Glutamatergic neuron (in vitro differentiated cells): Measurements from ENCODE around the gene SLC29A1. TPM values are rescaled to one million over a fixed set of nuclear protein-coding genes. Genes with fewer than 3 reads are reported as not detected.

ENCODE experiments used
- DNase-seq: peaks from one replicate; pipeline ENCODE4 v3.0.0; 2022
- H3K27ac Mint-ChIP-seq: one replicate; pipeline ENCODE4 v1.8.0; 2020; ENCODE audit warnings: mild to moderate bottlenecking, mixed read lengths, inconsistent platforms; ENCODE audit not compliant: unreplicated experiment
- H3K27me3 Mint-ChIP-seq: one replicate; pipeline ENCODE4 v1.8.0; 2020; ENCODE audit warnings: mild to moderate bottlenecking, moderate library complexity, mixed read lengths, inconsistent platforms; ENCODE audit not compliant: unreplicated experiment
- H3K36me3 Mint-ChIP-seq: one replicate; pipeline ENCODE4 v1.8.0; 2020; ENCODE audit warnings: mild to moderate bottlenecking, mixed read lengths, inconsistent platforms; ENCODE audit not compliant: unreplicated experiment
- H3K4me1 Mint-ChIP-seq: one replicate; pipeline ENCODE4 v1.8.0; 2020; ENCODE audit warnings: mild to moderate bottlenecking, low read depth, mixed read lengths, inconsistent platforms; ENCODE audit not compliant: unreplicated experiment
- H3K4me3 Mint-ChIP-seq: one replicate; pipeline ENCODE4 v1.8.0; 2020; ENCODE audit warnings: mild to moderate bottlenecking, mixed read lengths, inconsistent platforms; ENCODE audit not compliant: unreplicated experiment
- H3K9me3 Mint-ChIP-seq: one replicate; pipeline ENCODE4 v1.8.0; 2020; ENCODE audit warnings: mild to moderate bottlenecking, moderate library complexity, mixed read lengths, inconsistent platforms; ENCODE audit not compliant: unreplicated experiment
- total RNA-seq: library from RNA; stranded (reverse); fragmentation: NEBNext Ultra II Directional; extraction: Animal tissue kit (Norgen Biotek cat#: 25700); gene quantifications from one replicate; pipeline ENCODE4 v1.2.1, GENCODE V29; 2021; ENCODE audit not compliant: unreplicated experiment
- TF ChIP-seq, protein P1 (sequence below): fragments of 200-600 bp; sonication (generic); IDR thresholded peaks from one replicate; pipeline ENCODE4 v1.5.0; 2021; ENCODE audit not compliant: partially characterized antibody, unreplicated experiment

Gene SLC29A1
- total RNA-seq, 1 donor from 2014 or later = 20.0 TPM

DNA sequence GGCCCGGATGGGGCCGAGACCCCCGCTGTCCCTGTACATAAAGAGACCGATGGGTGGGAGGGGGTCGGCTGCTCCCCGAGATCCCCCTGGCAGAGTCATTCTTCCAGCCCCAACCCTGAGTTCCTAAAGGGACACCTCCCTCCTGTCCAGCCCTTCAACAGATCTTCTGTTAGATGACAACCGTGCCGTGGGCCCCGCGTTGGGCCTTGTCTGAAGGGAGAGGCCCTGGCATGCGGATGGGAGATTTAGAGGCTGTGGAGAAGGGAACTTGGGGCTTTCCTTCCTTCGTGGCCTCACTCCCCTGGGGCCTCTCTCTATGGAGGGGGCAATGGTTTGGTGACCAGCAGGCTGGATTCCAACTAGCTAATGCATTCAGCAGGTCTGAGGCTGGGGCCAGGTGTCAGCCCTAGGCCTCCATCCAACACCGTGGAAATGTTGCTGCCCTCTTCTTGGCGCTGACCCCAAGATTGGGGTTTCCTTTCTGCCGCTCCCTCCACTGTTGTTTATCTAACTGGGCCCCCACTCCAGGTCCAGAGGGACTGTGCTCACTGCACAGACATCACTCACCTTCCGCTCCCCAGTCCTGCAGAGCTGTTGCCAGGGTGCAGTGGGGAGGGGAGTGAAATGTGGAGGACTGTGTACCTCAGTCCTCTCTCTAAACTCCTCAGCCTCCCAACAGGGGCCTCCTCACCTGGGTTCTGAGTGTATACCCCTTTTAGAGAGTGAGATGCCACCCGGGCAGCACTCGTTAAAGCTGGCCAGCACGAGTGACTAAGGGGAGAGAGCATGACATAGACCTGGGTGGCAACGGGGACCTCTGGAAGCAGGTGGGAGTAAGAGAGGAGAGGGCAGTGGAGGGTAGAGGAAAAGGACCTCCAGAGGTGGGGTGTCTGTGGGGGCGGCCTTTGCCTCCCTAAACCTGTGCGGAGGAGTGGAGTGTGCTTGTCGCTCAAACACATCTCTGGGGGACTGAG lies 53.6 kb downstream of the SLC29A1 start:
- H3K36me3 Mint-ChIP-seq = no peaks in the 10 kb centered on the region

DNA sequence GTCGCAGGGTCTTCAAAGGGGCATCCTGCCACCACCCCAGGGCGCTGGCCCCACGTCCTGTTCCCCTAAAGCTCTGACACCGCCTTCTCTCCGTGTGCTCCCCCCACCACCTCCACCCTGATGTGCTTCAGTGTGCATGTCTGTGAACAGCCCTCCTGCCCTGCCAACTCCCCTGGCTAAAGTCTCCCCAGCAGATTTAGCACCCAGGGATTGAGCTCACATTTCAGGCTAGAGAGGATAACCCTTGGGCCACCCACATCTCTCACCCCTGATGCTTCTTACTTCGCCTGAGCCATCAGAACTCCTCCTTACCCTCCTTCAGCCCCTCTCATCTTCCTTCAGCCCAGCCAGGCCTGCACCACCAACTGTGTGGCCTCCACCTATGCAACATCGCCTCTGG lies 54.4 kb downstream of the SLC29A1 start:
- Mint-ChIP-seq H3K27me3 (peaks cover 30% of the 10 kb centered on the region), H3K27ac (peak overlapping the region; percentile 82)
- DNase-seq = no peak

More for the DNA sequence above, 53.6 kb downstream of the SLC29A1 start:
- peak overlapping the region; percentile 66 for H3K27ac Mint-ChIP-seq
- H3K4me3 Mint-ChIP-seq = peak overlapping the region; percentile 52
- H3K27me3 Mint-ChIP-seq = peaks cover 32% of the 10 kb centered on the region
- H3K9me3 Mint-ChIP-seq = peaks cover 21% of the 10 kb centered on the region
- peaks cover 37% of the 10 kb centered on the region for H3K4me1 Mint-ChIP-seq
- DNase-seq = no peak
- TF ChIP-seq, protein P1, sequence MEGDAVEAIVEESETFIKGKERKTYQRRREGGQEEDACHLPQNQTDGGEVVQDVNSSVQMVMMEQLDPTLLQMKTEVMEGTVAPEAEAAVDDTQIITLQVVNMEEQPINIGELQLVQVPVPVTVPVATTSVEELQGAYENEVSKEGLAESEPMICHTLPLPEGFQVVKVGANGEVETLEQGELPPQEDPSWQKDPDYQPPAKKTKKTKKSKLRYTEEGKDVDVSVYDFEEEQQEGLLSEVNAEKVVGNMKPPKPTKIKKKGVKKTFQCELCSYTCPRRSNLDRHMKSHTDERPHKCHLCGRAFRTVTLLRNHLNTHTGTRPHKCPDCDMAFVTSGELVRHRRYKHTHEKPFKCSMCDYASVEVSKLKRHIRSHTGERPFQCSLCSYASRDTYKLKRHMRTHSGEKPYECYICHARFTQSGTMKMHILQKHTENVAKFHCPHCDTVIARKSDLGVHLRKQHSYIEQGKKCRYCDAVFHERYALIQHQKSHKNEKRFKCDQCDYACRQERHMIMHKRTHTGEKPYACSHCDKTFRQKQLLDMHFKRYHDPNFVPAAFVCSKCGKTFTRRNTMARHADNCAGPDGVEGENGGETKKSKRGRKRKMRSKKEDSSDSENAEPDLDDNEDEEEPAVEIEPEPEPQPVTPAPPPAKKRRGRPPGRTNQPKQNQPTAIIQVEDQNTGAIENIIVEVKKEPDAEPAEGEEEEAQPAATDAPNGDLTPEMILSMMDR = no peak

DNA sequence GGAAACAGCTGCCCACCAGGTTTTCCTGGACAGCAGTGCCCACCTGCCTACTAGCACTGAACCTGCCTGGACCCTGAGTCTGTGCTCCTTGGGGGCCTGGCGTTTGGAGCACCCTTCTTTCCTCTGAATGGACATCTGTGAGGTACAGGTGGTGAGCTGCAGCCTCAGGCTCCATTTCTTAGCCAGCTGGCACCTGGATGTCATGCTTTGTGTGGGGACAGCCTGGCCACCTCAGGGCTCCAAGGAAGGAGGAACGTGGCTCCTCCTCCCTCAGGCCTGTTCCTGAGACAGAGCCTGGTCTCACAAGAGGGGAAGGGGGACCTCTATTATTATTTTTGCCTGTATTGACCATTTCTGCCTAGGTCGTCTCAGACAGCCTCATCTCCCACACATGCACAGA lies 54.9 kb downstream of the SLC29A1 start:
- peaks cover 28% of the 10 kb centered on the region for H3K4me1 Mint-ChIP-seq
- no peak overlapping the region for H3K4me3 Mint-ChIP-seq

More for the DNA sequence above, 54.4 kb downstream of the SLC29A1 start:
- Mint-ChIP-seq H3K4me3 (peak overlapping the region; percentile 42), H3K4me1 (peaks cover 33% of the 10 kb centered on the region), H3K36me3 (no peaks in the 10 kb centered on the region), H3K9me3 (peaks cover 21% of the 10 kb centered on the region)
- TF ChIP-seq, protein P1 = no peak

DNA sequence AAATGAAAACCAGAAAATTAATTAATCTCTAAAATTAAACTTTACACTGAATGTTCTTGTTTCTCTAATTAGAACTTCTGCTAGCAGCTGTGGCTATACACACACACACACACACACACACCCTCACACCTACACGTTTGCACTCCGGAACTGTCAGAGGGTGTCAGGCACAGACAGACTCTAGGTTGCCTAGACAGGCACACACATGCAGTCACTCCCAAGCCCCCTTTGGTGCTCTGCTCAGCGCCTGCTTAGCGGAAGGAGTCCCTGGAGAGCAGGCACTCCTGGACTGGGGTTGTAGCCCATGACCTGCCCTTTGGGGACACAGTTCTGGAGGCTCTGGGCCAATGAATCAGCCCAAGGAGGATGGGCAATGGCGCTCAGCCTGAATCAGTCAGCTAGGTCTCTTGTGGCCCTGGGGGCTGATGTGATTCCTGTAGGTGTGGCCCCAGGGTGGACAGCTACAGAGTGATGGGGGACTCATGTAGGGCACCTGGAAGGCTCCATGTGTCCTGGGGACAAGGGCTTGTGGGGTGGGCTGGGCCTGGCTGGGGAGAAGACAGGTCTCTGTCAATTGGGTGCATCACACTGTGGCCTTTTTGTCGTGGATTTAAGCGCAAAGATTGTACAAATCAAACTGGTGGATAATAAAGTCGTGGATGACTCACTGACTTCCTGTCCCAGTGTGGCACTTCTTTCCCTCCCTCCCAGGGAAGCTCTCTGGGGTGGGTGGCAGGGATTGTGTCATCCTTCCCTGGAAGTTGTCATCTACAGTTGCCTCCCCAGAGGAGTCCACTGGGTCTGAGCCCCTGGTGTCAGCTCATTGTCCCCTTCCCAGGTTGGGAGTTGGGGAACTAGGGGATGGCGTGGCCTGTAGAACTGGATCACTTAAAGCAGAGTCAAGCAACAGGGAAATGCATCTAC lies 55.6 kb downstream of the SLC29A1 start:
- H3K4me1 Mint-ChIP-seq = peaks cover 30% of the 10 kb centered on the region
- H3K27ac Mint-ChIP-seq = peak overlapping the region; percentile 76
- peaks cover 24% of the 10 kb centered on the region for H3K9me3 Mint-ChIP-seq
- peaks cover 30% of the 10 kb centered on the region for H3K27me3 Mint-ChIP-seq
- no peak for DNase-seq
- H3K4me3 Mint-ChIP-seq = no peak overlapping the region
- TF ChIP-seq, protein P1 = no peak
- peaks cover under 1% of the 10 kb centered on the region for H3K36me3 Mint-ChIP-seq

More for the DNA sequence above, 54.9 kb downstream of the SLC29A1 start:
- Mint-ChIP-seq H3K27ac (peak overlapping the region; percentile 82), H3K27me3 (peaks cover 28% of the 10 kb centered on the region), H3K9me3 (peaks cover 19% of the 10 kb centered on the region), H3K36me3 (no peaks in the 10 kb centered on the region)
- TF ChIP-seq, protein P1 = no peak
- no peak for DNase-seq

Other genes with a start within 250 kb of the SLC29A1 start
- gene MRPL14, start 96.1 kb upstream of the SLC29A1 start, total RNA-seq = 31.7 TPM
- gene TMEM63B, start 96.0 kb upstream of the SLC29A1 start, total RNA-seq = 148 TPM
- gene CAPN11, start 64.8 kb upstream of the SLC29A1 start, total RNA-seq = not detected
- gene MYMX, start 6.7 kb upstream of the SLC29A1 start, total RNA-seq = 0.91 TPM
- 771 TPM for gene HSP90AB1, start 23.5 kb downstream of the SLC29A1 start, total RNA-seq
- gene SLC35B2, start 33.9 kb downstream of the SLC29A1 start, total RNA-seq = 71.8 TPM
- gene NFKBIE, start 42.0 kb downstream of the SLC29A1 start, total RNA-seq = 15.3 TPM
- 51.3 TPM for gene TMEM151B, start 46.9 kb downstream of the SLC29A1 start, total RNA-seq
- gene AARS2, start 89.8 kb downstream of the SLC29A1 start, total RNA-seq = 41.7 TPM
- not detected for gene SPATS1, start 119.1 kb downstream of the SLC29A1 start, total RNA-seq
- gene CDC5L, start 164.1 kb downstream of the SLC29A1 start, total RNA-seq = 19.6 TPM